HepG2 (cell line): ENCODE measurements around the gene RDH12. TPM values are rescaled to one million over a fixed set of nuclear protein-coding genes. Genes with fewer than 3 reads are reported as not detected.
A peak's percentile ranks its signal among the peaks of the same experiment; 100 is the strongest.

ENCODE experiments used
- ARNT2 ChIP-seq: sonication (generic); formaldehyde crosslinking; IDR thresholded peaks from 2 replicates; pipeline ENCODE4 v1.8.0; 2022; ENCODE audit warnings: mild to moderate bottlenecking, low read depth, missing genetic modification reagents, moderate library complexity
- FOSL2 ChIP-seq: sonication (generic); formaldehyde crosslinking; IDR thresholded peaks from 2 replicates; pipeline ENCODE4 v1.4.0; 2020; ENCODE audit warnings: missing genetic modification reagents
- HES4 ChIP-seq: sonication (generic); formaldehyde crosslinking; IDR thresholded peaks from 2 replicates; pipeline ENCODE4 v1.9.0; 2021; ENCODE audit warnings: mild to moderate bottlenecking, missing genetic modification reagents, borderline replicate concordance
- KAT2B ChIP-seq: fragments of 150-350 bp; IDR thresholded peaks from 2 replicates; pipeline ENCODE4 v1.6.1; 2014; ENCODE audit warnings: low read depth, low read length, borderline replicate concordance
- MEIS2 ChIP-seq: sonication (generic); formaldehyde crosslinking; IDR thresholded peaks from 2 replicates; pipeline ENCODE4 v1.9.0; 2021; ENCODE audit warnings: mild to moderate bottlenecking, missing genetic modification reagents
- NCOR1 ChIP-seq: fragments of 200-600 bp; sonication (generic); IDR thresholded peaks from 2 replicates; pipeline ENCODE4 v1.7.0; 2017; ENCODE audit warnings: antibody characterized with exemption, low read length, borderline replicate concordance
- NFE2L1 ChIP-seq: sonication (generic); formaldehyde crosslinking; IDR thresholded peaks from 2 replicates; pipeline ENCODE4 v1.4.0; 2020; ENCODE audit warnings: missing genetic modification reagents, mild to moderate bottlenecking, borderline replicate concordance
- POLR2G ChIP-seq: fragments of 200-400 bp; formaldehyde crosslinking; IDR thresholded peaks from 2 replicates; pipeline ENCODE4 v1.6.1; 2018; ENCODE audit warnings: mild to moderate bottlenecking, low read depth, low read length, moderate library complexity
- PPARG ChIP-seq: conservative IDR thresholded peaks from 2 replicates; pipeline ENCODE4 v1.6.1; 2016; ENCODE audit warnings: missing biosample characterization, missing genetic modification reagents
- SKI ChIP-seq: fragments of 450-650 bp; IDR thresholded peaks from one replicate; pipeline ENCODE4 v1.6.1; 2018; ENCODE audit warnings: mild to moderate bottlenecking; ENCODE audit not compliant: partially characterized antibody
- SMC3 ChIP-seq: IDR thresholded peaks from 2 replicates; pipeline ENCODE4 v1.6.1; 2011; ENCODE audit warnings: low read length, improper control_type of control experiment
- SNAI1 ChIP-seq: sonication (generic); formaldehyde crosslinking; IDR thresholded peaks from 2 replicates; pipeline ENCODE4 v1.5.0; 2020; ENCODE audit warnings: mild to moderate bottlenecking, missing genetic modification reagents, borderline replicate concordance
- YY1 ChIP-seq: IDR thresholded peaks from 2 replicates; pipeline ENCODE4 v1.6.1; 2011; ENCODE audit warnings: low read length, low read depth, moderate library complexity, mild to moderate bottlenecking; ENCODE audit not compliant: insufficient read depth, insufficient replicate concordance
- ZMYM4 ChIP-seq: sonication (generic); formaldehyde crosslinking; IDR thresholded peaks from 2 replicates; pipeline ENCODE4 v1.8.1; 2023; ENCODE audit warnings: mild to moderate bottlenecking, missing genetic modification reagents
- ZNF143 ChIP-seq: sonication (generic); formaldehyde crosslinking; IDR thresholded peaks from 2 replicates; pipeline ENCODE4 v1.4.0; 2020; ENCODE audit warnings: missing genetic modification reagents
- ZNF225 ChIP-seq: sonication (generic); formaldehyde crosslinking; IDR thresholded peaks from 2 replicates; pipeline ENCODE4 v1.4.0; 2020; ENCODE audit warnings: mild to moderate bottlenecking, missing genetic modification reagents
- ZNF549 ChIP-seq: sonication (generic); formaldehyde crosslinking; IDR thresholded peaks from 2 replicates; pipeline ENCODE4 v1.5.0; 2020; ENCODE audit warnings: missing genetic modification reagents
- ZNF607 ChIP-seq: sonication (generic); formaldehyde crosslinking; IDR thresholded peaks from 2 replicates; pipeline ENCODE4 v1.5.1; 2020; ENCODE audit warnings: missing genetic modification reagents, mild to moderate bottlenecking, borderline replicate concordance
- ZNF780A ChIP-seq: sonication (generic); formaldehyde crosslinking; IDR thresholded peaks from 2 replicates; pipeline ENCODE4 v1.8.0; 2022; ENCODE audit warnings: mild to moderate bottlenecking, missing genetic modification reagents, moderate library complexity
- polyA plus RNA-seq, 8 experiments: library from polyadenylated mRNA; depleted of rRNA in 3 of 8; stranded (reverse) in 7 of 8; unstranded in 1 of 8; fragments of >200 nt; fragmentation: Illumina TruSeq in 4 of 8; extraction: Trizol in 4 of 8; gene quantifications; 2 replicates each; pipeline versions ENCODE4 v1.2.1 to v1.2.3, GENCODE V29; 2011 to 2016; ENCODE audit warnings: low read depth in 4 of 8, missing spikeins in 1 of 8, mixed read lengths in 1 of 8; ENCODE audit not compliant: insufficient read depth in 1 of 8
- total RNA-seq, 5 experiments: library from RNA; depleted of rRNA; stranded (reverse); fragments of >200 nt; fragmentation: Illumina TruSeq; extraction: Trizol; gene quantifications; 2 replicates each; pipeline ENCODE4 v1.2.3, GENCODE V29; 2016; ENCODE audit warnings: low read depth in 1 of 5
- TF ChIP-seq, protein P1 (sequence below): sonication (generic); formaldehyde crosslinking; IDR thresholded peaks from 2 replicates; pipeline ENCODE4 v1.8.1; 2023; ENCODE audit warnings: mild to moderate bottlenecking, inconsistent platforms, moderate library complexity, missing genetic modification reagents, borderline replicate concordance
- TF ChIP-seq, protein P2 (sequence below): sonication (generic); formaldehyde crosslinking; IDR thresholded peaks from 2 replicates; pipeline ENCODE4 v1.4.0; 2020; ENCODE audit warnings: missing genetic modification reagents, borderline replicate concordance

Gene RDH12
- total and polyA plus RNA-seq, 2 of the 13 experiments (the other 11 are each of a cell fraction or from before 2014, with no cell fraction given): 1.6 to 2.1 TPM

DNA sequence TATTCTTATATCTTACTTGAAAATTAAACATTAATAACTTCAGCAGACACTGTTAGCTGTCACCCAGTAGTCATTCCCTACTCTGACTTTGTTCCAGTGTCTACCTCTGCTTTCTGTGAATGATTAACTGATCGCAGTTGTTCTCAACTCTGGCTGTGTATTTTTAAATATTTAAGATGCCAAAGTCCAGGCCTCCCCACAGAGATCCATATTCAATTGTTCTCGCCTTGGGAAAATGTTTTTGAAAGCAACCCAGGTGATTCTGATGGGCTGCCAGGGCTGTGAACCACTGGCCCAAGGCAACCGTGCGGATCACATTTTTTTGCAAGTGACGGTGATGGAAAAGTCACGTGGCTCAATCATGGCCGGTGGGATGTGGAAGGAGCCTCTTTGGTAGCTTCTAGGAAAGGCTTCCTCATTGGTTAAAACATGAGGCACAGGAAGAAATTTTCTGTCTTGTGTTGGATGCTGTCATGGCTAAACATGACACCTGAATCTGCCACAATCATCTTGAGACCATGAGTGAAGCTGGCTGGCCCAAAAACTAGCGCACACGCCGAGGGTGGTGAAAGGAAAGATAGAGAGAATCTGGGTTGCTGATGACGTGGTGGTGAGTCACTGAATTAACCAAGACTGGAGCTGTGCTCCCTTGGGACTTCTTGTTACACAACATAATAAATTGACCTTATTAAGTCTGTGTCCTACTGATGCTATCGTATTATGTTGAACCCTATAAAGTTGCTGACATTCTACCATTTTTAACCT, 37.2 kb downstream of the RDH12 start (continued):
- TF ChIP-seq ZMYM4 (peak; percentile 95), ZNF607 (CRISPR knock-in tag) (peak; percentile 31; the same call in 1 of the 2 replicates), SMC3 (no peak), FOSL2 (CRISPR knock-in tag) (peak; percentile 92), NFE2L1 (CRISPR knock-in tag) (no peak), PPARG (peak; percentile 37), SKI (no peak), ZNF225 (CRISPR knock-in tag) (no peak), POLR2G (peak; percentile 27; the same call in 1 of the 2 replicates), ZNF143 (CRISPR knock-in tag) (no peak), ZNF780A (CRISPR knock-in tag) (no peak), NCOR1 (peak; percentile 95; the same call in 1 of the 2 replicates), SNAI1 (CRISPR knock-in tag) (no peak), HES4 (CRISPR knock-in tag) (no peak), YY1 (peak; percentile 71), MEIS2 (CRISPR knock-in tag) (peak; percentile 72), ARNT2 (no peak), KAT2B (no peak), ZNF549 (no peak)
- TF ChIP-seq, protein P1, sequence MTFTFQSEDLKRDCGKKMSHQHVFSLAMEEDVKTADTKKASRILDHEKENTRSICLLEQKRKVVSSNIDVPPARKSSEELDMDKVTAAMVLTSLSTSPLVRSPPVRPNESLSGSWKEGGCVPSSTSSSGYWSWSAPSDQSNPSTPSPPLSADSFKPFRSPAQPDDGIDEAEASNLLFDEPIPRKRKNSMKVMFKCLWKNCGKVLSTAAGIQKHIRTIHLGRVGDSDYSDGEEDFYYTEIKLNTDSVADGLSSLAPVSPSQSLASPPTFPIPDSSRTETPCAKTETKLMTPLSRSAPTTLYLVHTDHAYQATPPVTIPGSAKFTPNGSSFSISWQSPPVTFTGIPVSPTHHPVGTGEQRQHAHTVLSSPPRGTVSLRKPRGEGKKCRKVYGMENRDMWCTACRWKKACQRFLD (CRISPR knock-in tag): peak; percentile 42; the same call in 1 of the 2 replicates
- TF ChIP-seq, protein P2, sequence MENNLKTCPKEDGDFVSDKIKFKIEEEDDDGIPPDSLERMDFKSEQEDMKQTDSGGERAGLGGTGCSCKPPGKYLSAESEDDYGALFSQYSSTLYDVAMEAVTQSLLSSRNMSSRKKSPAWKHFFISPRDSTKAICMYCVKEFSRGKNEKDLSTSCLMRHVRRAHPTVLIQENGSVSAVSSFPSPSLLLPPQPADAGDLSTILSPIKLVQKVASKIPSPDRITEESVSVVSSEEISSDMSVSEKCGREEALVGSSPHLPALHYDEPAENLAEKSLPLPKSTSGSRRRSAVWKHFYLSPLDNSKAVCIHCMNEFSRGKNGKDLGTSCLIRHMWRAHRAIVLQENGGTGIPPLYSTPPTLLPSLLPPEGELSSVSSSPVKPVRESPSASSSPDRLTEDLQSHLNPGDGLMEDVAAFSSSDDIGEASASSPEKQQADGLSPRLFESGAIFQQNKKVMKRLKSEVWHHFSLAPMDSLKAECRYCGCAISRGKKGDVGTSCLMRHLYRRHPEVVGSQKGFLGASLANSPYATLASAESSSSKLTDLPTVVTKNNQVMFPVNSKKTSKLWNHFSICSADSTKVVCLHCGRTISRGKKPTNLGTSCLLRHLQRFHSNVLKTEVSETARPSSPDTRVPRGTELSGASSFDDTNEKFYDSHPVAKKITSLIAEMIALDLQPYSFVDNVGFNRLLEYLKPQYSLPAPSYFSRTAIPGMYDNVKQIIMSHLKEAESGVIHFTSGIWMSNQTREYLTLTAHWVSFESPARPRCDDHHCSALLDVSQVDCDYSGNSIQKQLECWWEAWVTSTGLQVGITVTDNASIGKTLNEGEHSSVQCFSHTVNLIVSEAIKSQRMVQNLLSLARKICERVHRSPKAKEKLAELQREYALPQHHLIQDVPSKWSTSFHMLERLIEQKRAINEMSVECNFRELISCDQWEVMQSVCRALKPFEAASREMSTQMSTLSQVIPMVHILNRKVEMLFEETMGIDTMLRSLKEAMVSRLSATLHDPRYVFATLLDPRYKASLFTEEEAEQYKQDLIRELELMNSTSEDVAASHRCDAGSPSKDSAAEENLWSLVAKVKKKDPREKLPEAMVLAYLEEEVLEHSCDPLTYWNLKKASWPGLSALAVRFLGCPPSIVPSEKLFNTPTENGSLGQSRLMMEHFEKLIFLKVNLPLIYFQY: peak; percentile 79
